ENCODE data around the gene FERMT1. TPM values are rescaled to one million over a fixed set of nuclear protein-coding genes. Genes with fewer than 3 reads are reported as not detected.

Gene FERMT1
- total and polyA plus RNA-seq, 2 of the 13 experiments (the other 11 are each of a cell fraction or from before 2014, with no cell fraction given) = 15.8 to 29.5 TPM

DNA sequence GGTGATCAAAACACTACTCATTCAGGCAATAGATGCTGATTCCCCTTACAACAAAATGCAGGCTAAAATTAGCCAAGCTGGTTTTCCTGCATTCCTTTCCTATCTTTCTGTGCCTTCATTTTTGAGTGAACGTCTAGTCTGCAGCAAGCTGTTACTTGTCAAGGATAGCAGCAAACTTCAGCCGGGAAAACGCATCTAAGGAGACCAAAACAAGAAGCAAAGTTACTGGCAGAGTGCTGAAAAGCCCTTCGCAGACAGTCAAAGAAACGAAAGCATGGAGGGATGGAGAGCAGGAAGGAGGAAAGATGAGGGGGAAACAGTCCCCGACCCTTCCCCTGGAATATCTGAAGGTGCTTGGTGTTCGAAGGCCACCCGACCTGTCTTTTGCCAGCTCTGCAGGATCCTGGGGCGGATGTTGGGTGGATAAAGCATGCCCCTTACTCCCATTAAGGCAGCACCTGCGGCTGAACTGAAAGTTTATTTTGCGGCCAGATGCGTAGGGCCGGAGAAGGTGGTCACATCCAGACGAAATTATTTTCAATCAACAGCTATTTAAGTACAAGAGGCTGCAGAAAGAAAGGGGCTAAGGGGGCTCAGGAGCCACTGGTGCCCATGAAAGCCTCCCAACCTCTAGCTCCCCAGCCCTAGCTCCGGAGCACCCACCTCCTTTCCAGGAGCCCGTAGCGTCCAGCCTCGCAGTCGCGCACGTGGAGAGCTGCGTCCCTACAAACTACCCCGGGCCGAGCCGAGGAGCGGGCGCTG lies 538 bp downstream of the FERMT1 start (continued):
- TF ChIP-seq ZNF670 (CRISPR knock-in tag; IDR thresholded peaks at IDR 0.05; ENCODE audit: borderline replicate concordance) (0 out of 2 replicates have a peak, but pooled peaks have one; percentile 32), FOXK1 (CRISPR knock-in tag; IDR thresholded peaks at IDR 0.05; ENCODE audit: borderline replicate concordance, low read depth) (no peak), ZNF790 (CRISPR knock-in tag; IDR thresholded peaks at IDR 0.05; ENCODE audit: borderline replicate concordance) (no peak), ERF (CRISPR knock-in tag; IDR thresholded peaks at IDR 0.05) (0 out of 2 replicates have a peak, but pooled peaks have one; percentile 34), NCOR1 (IDR thresholded peaks at IDR 0.05; ENCODE audit: borderline replicate concordance, low read length) (no peak), ZBTB7B (CRISPR knock-in tag; IDR thresholded peaks at IDR 0.05) (peak; percentile 68; the same call in 1 of the 2 replicates), CEBPB (IDR thresholded peaks at IDR 0.05; ENCODE audit: borderline replicate concordance, low read depth, low read length) (no peak), KDM3A (CRISPR knock-in tag; IDR thresholded peaks at IDR 0.05; ENCODE audit: low read depth) (peak; percentile 52; the same call in 1 of the 2 replicates), SNAPC2 (CRISPR knock-in tag; IDR thresholded peaks at IDR 0.05) (no peak), FOSL1 (CRISPR knock-in tag; IDR thresholded peaks at IDR 0.05; ENCODE audit: borderline replicate concordance) (peak; percentile 50; the same call in 1 of the 2 replicates), RFX3 (CRISPR knock-in tag; IDR thresholded peaks at IDR 0.05) (no peak), ZSCAN31 (CRISPR knock-in tag; IDR thresholded peaks at IDR 0.05; ENCODE audit: low read depth) (no peak), ZFP62 (CRISPR knock-in tag; IDR thresholded peaks at IDR 0.05) (no peak), ETV5 (CRISPR knock-in tag; IDR thresholded peaks at IDR 0.05; ENCODE audit: borderline replicate concordance) (no peak), HMGA1 (CRISPR knock-in tag; conservative IDR thresholded peaks at IDR 0.05) (0 out of 2 replicates have a peak, but pooled peaks have one; percentile 34), ZNF224 (CRISPR knock-in tag; IDR thresholded peaks at IDR 0.05) (0 out of 2 replicates have a peak, but pooled peaks have one; percentile 93), NFE2L1 (CRISPR knock-in tag; IDR thresholded peaks at IDR 0.05; ENCODE audit: borderline replicate concordance) (peak; percentile 25; the same call in 1 of the 2 replicates), MIXL1 (CRISPR knock-in tag; IDR thresholded peaks at IDR 0.05) (no peak; the same call in 1 of the 2 replicates), MIER2 (CRISPR knock-in tag; IDR thresholded peaks at IDR 0.05) (peak; percentile 8; the same call in 1 of the 2 replicates), ZNF333 (CRISPR knock-in tag; IDR thresholded peaks at IDR 0.05; ENCODE audit: borderline replicate concordance) (no peak), SIN3A (IDR thresholded peaks at IDR 0.05; ENCODE audit: borderline replicate concordance, low read depth, low read length) (no peak)
- TF ChIP-seq, protein P1, sequence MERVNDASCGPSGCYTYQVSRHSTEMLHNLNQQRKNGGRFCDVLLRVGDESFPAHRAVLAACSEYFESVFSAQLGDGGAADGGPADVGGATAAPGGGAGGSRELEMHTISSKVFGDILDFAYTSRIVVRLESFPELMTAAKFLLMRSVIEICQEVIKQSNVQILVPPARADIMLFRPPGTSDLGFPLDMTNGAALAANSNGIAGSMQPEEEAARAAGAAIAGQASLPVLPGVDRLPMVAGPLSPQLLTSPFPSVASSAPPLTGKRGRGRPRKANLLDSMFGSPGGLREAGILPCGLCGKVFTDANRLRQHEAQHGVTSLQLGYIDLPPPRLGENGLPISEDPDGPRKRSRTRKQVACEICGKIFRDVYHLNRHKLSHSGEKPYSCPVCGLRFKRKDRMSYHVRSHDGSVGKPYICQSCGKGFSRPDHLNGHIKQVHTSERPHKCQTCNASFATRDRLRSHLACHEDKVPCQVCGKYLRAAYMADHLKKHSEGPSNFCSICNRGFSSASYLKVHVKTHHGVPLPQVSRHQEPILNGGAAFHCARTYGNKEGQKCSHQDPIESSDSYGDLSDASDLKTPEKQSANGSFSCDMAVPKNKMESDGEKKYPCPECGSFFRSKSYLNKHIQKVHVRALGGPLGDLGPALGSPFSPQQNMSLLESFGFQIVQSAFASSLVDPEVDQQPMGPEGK (CRISPR knock-in tag; IDR thresholded peaks at IDR 0.05) = 0 out of 2 replicates have a peak, but pooled peaks have one; percentile 58
- TF ChIP-seq, protein P2, sequence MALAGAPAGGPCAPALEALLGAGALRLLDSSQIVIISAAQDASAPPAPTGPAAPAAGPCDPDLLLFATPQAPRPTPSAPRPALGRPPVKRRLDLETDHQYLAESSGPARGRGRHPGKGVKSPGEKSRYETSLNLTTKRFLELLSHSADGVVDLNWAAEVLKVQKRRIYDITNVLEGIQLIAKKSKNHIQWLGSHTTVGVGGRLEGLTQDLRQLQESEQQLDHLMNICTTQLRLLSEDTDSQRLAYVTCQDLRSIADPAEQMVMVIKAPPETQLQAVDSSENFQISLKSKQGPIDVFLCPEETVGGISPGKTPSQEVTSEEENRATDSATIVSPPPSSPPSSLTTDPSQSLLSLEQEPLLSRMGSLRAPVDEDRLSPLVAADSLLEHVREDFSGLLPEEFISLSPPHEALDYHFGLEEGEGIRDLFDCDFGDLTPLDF (CRISPR knock-in tag; IDR thresholded peaks at IDR 0.05) = no peak
- TF ChIP-seq, protein P3, sequence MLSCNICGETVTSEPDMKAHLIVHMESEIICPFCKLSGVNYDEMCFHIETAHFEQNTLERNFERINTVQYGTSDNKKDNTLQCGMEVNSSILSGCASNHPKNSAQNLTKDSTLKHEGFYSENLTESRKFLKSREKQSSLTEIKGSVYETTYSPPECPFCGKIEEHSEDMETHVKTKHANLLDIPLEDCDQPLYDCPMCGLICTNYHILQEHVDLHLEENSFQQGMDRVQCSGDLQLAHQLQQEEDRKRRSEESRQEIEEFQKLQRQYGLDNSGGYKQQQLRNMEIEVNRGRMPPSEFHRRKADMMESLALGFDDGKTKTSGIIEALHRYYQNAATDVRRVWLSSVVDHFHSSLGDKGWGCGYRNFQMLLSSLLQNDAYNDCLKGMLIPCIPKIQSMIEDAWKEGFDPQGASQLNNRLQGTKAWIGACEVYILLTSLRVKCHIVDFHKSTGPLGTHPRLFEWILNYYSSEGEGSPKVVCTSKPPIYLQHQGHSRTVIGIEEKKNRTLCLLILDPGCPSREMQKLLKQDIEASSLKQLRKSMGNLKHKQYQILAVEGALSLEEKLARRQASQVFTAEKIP (CRISPR knock-in tag; IDR thresholded peaks at IDR 0.05; ENCODE audit: borderline replicate concordance) = no peak
- TF ChIP-seq, protein P4, sequence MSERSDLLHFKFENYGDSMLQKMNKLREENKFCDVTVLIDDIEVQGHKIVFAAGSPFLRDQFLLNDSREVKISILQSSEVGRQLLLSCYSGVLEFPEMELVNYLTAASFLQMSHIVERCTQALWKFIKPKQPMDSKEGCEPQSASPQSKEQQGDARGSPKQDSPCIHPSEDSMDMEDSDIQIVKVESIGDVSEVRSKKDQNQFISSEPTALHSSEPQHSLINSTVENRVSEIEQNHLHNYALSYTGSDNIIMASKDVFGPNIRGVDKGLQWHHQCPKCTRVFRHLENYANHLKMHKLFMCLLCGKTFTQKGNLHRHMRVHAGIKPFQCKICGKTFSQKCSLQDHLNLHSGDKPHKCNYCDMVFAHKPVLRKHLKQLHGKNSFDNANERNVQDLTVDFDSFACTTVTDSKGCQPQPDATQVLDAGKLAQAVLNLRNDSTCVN (CRISPR knock-in tag; IDR thresholded peaks at IDR 0.05; ENCODE audit: borderline replicate concordance) = peak; percentile 70; the same call in 1 of the 2 replicates
